HepG2 (cell line): ENCODE measurements around the gene ST8SIA3.

Source experiments
- ARID2 ChIP-seq: sonication (generic); formaldehyde crosslinking; IDR thresholded peaks from 2 replicates; pipeline ENCODE4 v1.8.1; 2022; ENCODE audit warnings: mild to moderate bottlenecking, missing genetic modification reagents, borderline replicate concordance
- EZH2 ChIP-seq: conservative IDR thresholded peaks from 2 replicates; pipeline ENCODE4 v1.6.1; 2012; ENCODE audit warnings: mild to moderate bottlenecking, low read depth, low read length, moderate library complexity
- FOXA1 ChIP-seq, 2 experiments: fragments of 450-650 bp in 1 of 2; sonication (generic) in 1 of 2; formaldehyde crosslinking in 1 of 2; IDR thresholded peaks; 2 replicates each; pipeline versions ENCODE4 v1.4.0 to v1.6.1; 2016 to 2020; ENCODE audit warnings: missing genetic modification reagents in 1 of 2
- NBN ChIP-seq: fragments of 450-650 bp; conservative IDR thresholded peaks from 2 replicates; pipeline ENCODE4 v1.6.1; 2017
- NR2F2 ChIP-seq: IDR thresholded peaks from 2 replicates; pipeline ENCODE4 v1.6.1; 2012; ENCODE audit warnings: low read depth, inconsistent platforms, borderline replicate concordance
- TARDBP ChIP-seq: sonication (generic); formaldehyde crosslinking; IDR thresholded peaks from 2 replicates; pipeline ENCODE4 v1.8.0; 2022; ENCODE audit warnings: mild to moderate bottlenecking, missing genetic modification reagents
- ZBTB42 ChIP-seq: sonication (generic); formaldehyde crosslinking; IDR thresholded peaks from 2 replicates; pipeline ENCODE4 v1.5.0; 2020; ENCODE audit warnings: mild to moderate bottlenecking, missing genetic modification reagents
- ZNF768 ChIP-seq: sonication (generic); formaldehyde crosslinking; IDR thresholded peaks from 2 replicates; pipeline ENCODE4 v1.4.0; 2020; ENCODE audit warnings: missing genetic modification reagents
- TF ChIP-seq, protein P1 (sequence below): sonication (generic); formaldehyde crosslinking; IDR thresholded peaks from 2 replicates; pipeline ENCODE4 v1.4.0; 2020; ENCODE audit warnings: missing genetic modification reagents
- TF ChIP-seq, protein P2 (sequence below): sonication (generic); formaldehyde crosslinking; IDR thresholded peaks from 2 replicates; pipeline ENCODE4; 2020; ENCODE audit warnings: missing genetic modification reagents, mild to moderate bottlenecking, borderline replicate concordance
- TF ChIP-seq, protein P3 (sequence below), 2 experiments: IDR thresholded peaks; 2 replicates each; pipeline ENCODE4 v1.6.1; 2011 to 2012; ENCODE audit warnings: low read length in 2 of 2, borderline replicate concordance in 1 of 2, low read depth in 1 of 2, mild to moderate bottlenecking in 1 of 2, moderate library complexity in 1 of 2
- TF ChIP-seq, protein P4 (sequence below): sonication (generic); formaldehyde crosslinking; IDR thresholded peaks from 2 replicates; pipeline ENCODE4 v1.5.0; 2020; ENCODE audit warnings: mild to moderate bottlenecking, missing genetic modification reagents, moderate library complexity

DNA sequence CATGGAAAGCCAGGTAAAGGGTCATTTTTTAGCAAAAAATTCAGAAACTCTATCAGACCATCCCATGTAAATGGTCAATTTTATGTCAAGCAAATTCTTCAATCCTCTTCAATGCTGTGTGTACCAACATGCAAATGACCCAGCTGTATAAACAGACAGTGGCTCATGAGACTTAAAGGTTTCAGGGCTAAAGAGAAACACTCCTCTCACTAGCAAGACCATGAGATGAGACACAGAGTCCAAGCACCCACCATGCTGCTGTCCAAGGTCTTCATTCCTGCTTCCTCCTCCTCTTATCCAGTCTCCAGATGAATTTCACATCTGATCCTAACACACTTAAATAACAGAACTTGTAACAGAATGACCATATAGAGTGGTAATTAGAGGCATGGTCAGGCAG, 52.0 kb downstream of the ST8SIA3 start:
- TF ChIP-seq, protein P1, sequence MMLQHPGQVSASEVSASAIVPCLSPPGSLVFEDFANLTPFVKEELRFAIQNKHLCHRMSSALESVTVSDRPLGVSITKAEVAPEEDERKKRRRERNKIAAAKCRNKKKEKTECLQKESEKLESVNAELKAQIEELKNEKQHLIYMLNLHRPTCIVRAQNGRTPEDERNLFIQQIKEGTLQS (CRISPR knock-in tag) = no peak
- TF ChIP-seq ARID2 (CRISPR knock-in tag) = no peak
- TF ChIP-seq FOXA1 (IDR thresholded peaks at IDR 0.05) = no peak
- TF ChIP-seq FOXA1 (CRISPR knock-in tag; IDR thresholded peaks at IDR 0.05) = no peak
- TF ChIP-seq, protein P2, sequence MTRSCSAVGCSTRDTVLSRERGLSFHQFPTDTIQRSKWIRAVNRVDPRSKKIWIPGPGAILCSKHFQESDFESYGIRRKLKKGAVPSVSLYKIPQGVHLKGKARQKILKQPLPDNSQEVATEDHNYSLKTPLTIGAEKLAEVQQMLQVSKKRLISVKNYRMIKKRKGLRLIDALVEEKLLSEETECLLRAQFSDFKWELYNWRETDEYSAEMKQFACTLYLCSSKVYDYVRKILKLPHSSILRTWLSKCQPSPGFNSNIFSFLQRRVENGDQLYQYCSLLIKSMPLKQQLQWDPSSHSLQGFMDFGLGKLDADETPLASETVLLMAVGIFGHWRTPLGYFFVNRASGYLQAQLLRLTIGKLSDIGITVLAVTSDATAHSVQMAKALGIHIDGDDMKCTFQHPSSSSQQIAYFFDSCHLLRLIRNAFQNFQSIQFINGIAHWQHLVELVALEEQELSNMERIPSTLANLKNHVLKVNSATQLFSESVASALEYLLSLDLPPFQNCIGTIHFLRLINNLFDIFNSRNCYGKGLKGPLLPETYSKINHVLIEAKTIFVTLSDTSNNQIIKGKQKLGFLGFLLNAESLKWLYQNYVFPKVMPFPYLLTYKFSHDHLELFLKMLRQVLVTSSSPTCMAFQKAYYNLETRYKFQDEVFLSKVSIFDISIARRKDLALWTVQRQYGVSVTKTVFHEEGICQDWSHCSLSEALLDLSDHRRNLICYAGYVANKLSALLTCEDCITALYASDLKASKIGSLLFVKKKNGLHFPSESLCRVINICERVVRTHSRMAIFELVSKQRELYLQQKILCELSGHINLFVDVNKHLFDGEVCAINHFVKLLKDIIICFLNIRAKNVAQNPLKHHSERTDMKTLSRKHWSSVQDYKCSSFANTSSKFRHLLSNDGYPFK (CRISPR knock-in tag) = no peak
- no peak for TF ChIP-seq NR2F2
- TF ChIP-seq NBN = no peak
- no peak for TF ChIP-seq ZBTB42
- TF ChIP-seq, protein P3, sequence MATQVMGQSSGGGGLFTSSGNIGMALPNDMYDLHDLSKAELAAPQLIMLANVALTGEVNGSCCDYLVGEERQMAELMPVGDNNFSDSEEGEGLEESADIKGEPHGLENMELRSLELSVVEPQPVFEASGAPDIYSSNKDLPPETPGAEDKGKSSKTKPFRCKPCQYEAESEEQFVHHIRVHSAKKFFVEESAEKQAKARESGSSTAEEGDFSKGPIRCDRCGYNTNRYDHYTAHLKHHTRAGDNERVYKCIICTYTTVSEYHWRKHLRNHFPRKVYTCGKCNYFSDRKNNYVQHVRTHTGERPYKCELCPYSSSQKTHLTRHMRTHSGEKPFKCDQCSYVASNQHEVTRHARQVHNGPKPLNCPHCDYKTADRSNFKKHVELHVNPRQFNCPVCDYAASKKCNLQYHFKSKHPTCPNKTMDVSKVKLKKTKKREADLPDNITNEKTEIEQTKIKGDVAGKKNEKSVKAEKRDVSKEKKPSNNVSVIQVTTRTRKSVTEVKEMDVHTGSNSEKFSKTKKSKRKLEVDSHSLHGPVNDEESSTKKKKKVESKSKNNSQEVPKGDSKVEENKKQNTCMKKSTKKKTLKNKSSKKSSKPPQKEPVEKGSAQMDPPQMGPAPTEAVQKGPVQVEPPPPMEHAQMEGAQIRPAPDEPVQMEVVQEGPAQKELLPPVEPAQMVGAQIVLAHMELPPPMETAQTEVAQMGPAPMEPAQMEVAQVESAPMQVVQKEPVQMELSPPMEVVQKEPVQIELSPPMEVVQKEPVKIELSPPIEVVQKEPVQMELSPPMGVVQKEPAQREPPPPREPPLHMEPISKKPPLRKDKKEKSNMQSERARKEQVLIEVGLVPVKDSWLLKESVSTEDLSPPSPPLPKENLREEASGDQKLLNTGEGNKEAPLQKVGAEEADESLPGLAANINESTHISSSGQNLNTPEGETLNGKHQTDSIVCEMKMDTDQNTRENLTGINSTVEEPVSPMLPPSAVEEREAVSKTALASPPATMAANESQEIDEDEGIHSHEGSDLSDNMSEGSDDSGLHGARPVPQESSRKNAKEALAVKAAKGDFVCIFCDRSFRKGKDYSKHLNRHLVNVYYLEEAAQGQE (IDR thresholded peaks at IDR 0.05; ENCODE audit: borderline replicate concordance in 1 of 2, low read depth in 1 of 2, low read length in 2 of 2) = peak; percentile 24 to 86
- no peak for TF ChIP-seq EZH2
- TF ChIP-seq TARDBP (CRISPR knock-in tag) = no peak
- TF ChIP-seq, protein P4, sequence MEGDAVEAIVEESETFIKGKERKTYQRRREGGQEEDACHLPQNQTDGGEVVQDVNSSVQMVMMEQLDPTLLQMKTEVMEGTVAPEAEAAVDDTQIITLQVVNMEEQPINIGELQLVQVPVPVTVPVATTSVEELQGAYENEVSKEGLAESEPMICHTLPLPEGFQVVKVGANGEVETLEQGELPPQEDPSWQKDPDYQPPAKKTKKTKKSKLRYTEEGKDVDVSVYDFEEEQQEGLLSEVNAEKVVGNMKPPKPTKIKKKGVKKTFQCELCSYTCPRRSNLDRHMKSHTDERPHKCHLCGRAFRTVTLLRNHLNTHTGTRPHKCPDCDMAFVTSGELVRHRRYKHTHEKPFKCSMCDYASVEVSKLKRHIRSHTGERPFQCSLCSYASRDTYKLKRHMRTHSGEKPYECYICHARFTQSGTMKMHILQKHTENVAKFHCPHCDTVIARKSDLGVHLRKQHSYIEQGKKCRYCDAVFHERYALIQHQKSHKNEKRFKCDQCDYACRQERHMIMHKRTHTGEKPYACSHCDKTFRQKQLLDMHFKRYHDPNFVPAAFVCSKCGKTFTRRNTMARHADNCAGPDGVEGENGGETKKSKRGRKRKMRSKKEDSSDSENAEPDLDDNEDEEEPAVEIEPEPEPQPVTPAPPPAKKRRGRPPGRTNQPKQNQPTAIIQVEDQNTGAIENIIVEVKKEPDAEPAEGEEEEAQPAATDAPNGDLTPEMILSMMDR (CRISPR knock-in tag) = no peak
- no peak for TF ChIP-seq ZNF768
